Measurements from ENCODE around the gene ZNF862. TPM values are rescaled to one million over a fixed set of nuclear protein-coding genes. Genes with fewer than 3 reads are reported as not detected.

ZNF862 gene
- polyA plus RNA-seq, 12 donors: 7.4 to 24.0 (median 10.6) TPM; not detected in 1

Other genes starting within 250 kb of the ZNF862 start
- gene ZNF467, start 64.8 kb upstream of the ZNF862 start, polyA plus RNA-seq (ENCODE audit: insufficient read length in 12 of 12): 10 to 100 TPM in 2 of 12 donors, 1 to 10 TPM in 9, not detected in 1; 4.8 to 15.1 (median 5.8) TPM
- gene ATP6V0E2, start 35.6 kb downstream of the ZNF862 start, polyA plus RNA-seq (ENCODE audit: insufficient read length in 12 of 12): 10 to 100 TPM in 2 of 12 donors, 1 to 10 TPM in 9, not detected in 1; 6.4 to 34.1 (median 8.7) TPM

Measured in muscle of arm (tissue), 12 donors.